Esophagus squamous epithelium (tissue), 4 donors: Measurements from ENCODE around the gene PTPA.

Experiments used
- CTCF ChIP-seq, 6 experiments: fragments of 450-650 bp in 4 of 6; fragments of 200-600 bp in 2 of 6; sonication (generic) in 2 of 6; IDR thresholded peaks; one replicate each; pipeline ENCODE4 v1.5.1; 2016 to 2019; ENCODE audit warnings: antibody characterized with exemption in 6 of 6, mild to moderate bottlenecking in 4 of 6, moderate library complexity in 4 of 6
- POLR2A ChIP-seq, 4 donors: fragments of 450-650 bp; IDR thresholded peaks; one replicate each; pipeline ENCODE4 v1.6.1; 2017; ENCODE audit warnings: antibody characterized with exemption in 4 of 4, mild to moderate bottlenecking in 4 of 4, moderate library complexity in 3 of 4

- TF ChIP-seq CTCF (IDR thresholded peaks at IDR 0.05): no peak
- no peak for TF ChIP-seq POLR2A (IDR thresholded peaks at IDR 0.05)
These were observed 31.1 kb downstream of the PTPA start for GRCh38 chr9:129142138-129142935.
